ENCODE measurements around the gene MSI2. TPM values are rescaled to one million over a fixed set of nuclear protein-coding genes. Genes with fewer than 3 reads are reported as not detected.

MSI2 gene
- total RNA-seq, 1 donor from 2014 or later = 144 TPM

- Mint-ChIP-seq H3K27ac (peak overlapping the region; percentile 19), H3K4me1 (peaks cover 80% of the 10 kb centered on the region)
Observed at GRCh38 chr17:57290981-57291380, 34.7 kb downstream of the MSI2 start.

GRCh38 chr17:57292091-57292490, 35.8 kb downstream of the MSI2 start:
- Mint-ChIP-seq H3K27ac (peak overlapping the region; percentile 92), H3K4me1 (peaks cover 77% of the 10 kb centered on the region), H3K4me3 (no peak overlapping the region), H3K27me3 (ENCODE audit: low read depth) (no peaks in the 10 kb centered on the region), H3K9me3 (no peaks in the 10 kb centered on the region), H3K36me3 (no peaks in the 10 kb centered on the region)
- no peak for DNase-seq (ENCODE audit: low spot score in 2 of 2, unreplicated experiment in 2 of 2)
- TF ChIP-seq CTCF (IDR thresholded peaks at IDR 0.05; ENCODE audit: unreplicated experiment) = no peak

More at GRCh38 chr17:57290981-57291380, 34.7 kb downstream of the MSI2 start:
- H3K9me3 Mint-ChIP-seq = no peaks in the 10 kb centered on the region
- no peak overlapping the region for H3K4me3 Mint-ChIP-seq
- no peaks in the 10 kb centered on the region for H3K27me3 Mint-ChIP-seq (ENCODE audit: low read depth)
- TF ChIP-seq CTCF (IDR thresholded peaks at IDR 0.05; ENCODE audit: unreplicated experiment) = no peak
- no peak for DNase-seq (ENCODE audit: low spot score in 2 of 2, unreplicated experiment in 2 of 2)
- no peaks in the 10 kb centered on the region for H3K36me3 Mint-ChIP-seq

GRCh38 chr17:57293077-57293476, 36.8 kb downstream of the MSI2 start:
- Mint-ChIP-seq H3K9me3 (peaks cover 8% of the 10 kb centered on the region), H3K4me1 (peaks cover 69% of the 10 kb centered on the region), H3K36me3 (peaks cover 9% of the 10 kb centered on the region), H3K4me3 (no peak overlapping the region), H3K27me3 (ENCODE audit: low read depth) (no peaks in the 10 kb centered on the region), H3K27ac (peak overlapping the region; percentile 92)
- peak; percentile 50 to 68 for DNase-seq (ENCODE audit: low spot score in 2 of 2, unreplicated experiment in 2 of 2)
- TF ChIP-seq CTCF (IDR thresholded peaks at IDR 0.05; ENCODE audit: unreplicated experiment) = no peak

- Mint-ChIP-seq H3K36me3 (peaks cover 19% of the 10 kb centered on the region), H3K27ac (peak overlapping the region; percentile 97), H3K4me3 (no peak overlapping the region), H3K27me3 (ENCODE audit: low read depth) (no peaks in the 10 kb centered on the region), H3K9me3 (peaks cover 13% of the 10 kb centered on the region), H3K4me1 (peaks cover 60% of the 10 kb centered on the region)
- DNase-seq (ENCODE audit: low spot score in 2 of 2, unreplicated experiment in 2 of 2) = no peak
- no peak for TF ChIP-seq CTCF (IDR thresholded peaks at IDR 0.05; ENCODE audit: unreplicated experiment)
Observed at GRCh38 chr17:57294101-57294500, 37.8 kb downstream of the MSI2 start.

GRCh38 chr17:57294629-57295501, 38.5 kb downstream of the MSI2 start:
- no peak for TF ChIP-seq CTCF (IDR thresholded peaks at IDR 0.05; ENCODE audit: unreplicated experiment)
- H3K27me3 Mint-ChIP-seq (ENCODE audit: low read depth) = no peaks in the 10 kb centered on the region
- peak overlapping the region; percentile 97 for H3K27ac Mint-ChIP-seq
- DNase-seq (ENCODE audit: low spot score in 2 of 2, unreplicated experiment in 2 of 2) = no peak
- peaks cover 17% of the 10 kb centered on the region for H3K9me3 Mint-ChIP-seq
- H3K4me3 Mint-ChIP-seq = no peak overlapping the region
- peaks cover 24% of the 10 kb centered on the region for H3K36me3 Mint-ChIP-seq
- H3K4me1 Mint-ChIP-seq = peaks cover 55% of the 10 kb centered on the region

Data from mesothelial cell of epicardium (in vitro differentiated cells).